RWPE1 (cell line): ENCODE results near the gene STC2.

Experiments used
- CTCF ChIA-PET: fragments of 350-600 bp; sonication (Branson Sonifier 250); formaldehyde crosslinking; extraction: SDS; loops from one replicate; lab custom pipeline; 2021; lab: Yijun Ruan, JAX
- POLR2A ChIA-PET: fragments of 400-600 bp; formaldehyde crosslinking; extraction: SDS; loops from one replicate; lab custom pipeline; 2020; ENCODE audit warnings: antibody characterized with exemption; ENCODE audit not compliant: low non-redundant PET; lab: Yijun Ruan, JAX
- DNase-seq: peaks from one replicate; pipeline ENCODE4 v3.0.0; 2012; ENCODE audit warnings: low spot score
- H3K27ac ChIP-seq: fragments of 450-650 bp; 2 replicates; pipeline ENCODE4 v1.5.1; 2017
- TF ChIP-seq, protein P1 (sequence below): fragments of 450-650 bp; conservative IDR thresholded peaks from 2 replicates; pipeline ENCODE4 v1.5.1; 2017; ENCODE audit warnings: low read depth, mild to moderate bottlenecking

The STC2 gene

DNA sequence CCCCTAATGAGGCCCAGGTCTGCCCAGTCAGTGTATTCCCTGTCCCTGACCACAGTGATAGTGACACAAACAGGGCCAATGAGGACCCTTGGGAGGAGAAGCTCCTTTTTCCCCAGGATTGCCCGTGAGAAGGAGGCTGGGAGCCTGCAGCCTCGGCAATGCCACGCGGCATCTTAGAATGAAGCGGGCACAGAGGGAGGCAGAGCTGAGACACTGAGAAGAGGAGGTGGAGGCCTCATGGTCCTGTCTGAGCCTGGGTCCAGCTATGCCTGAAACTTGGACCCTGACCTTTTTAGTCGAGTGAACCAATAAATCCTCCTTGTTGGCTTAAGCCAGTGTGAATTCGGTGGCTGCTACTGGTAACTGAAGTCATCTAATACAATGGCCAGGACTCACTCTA, 28.4 kb downstream of the STC2 start:
- ChIA-PET POLR2A (interaction anchor here (0.6 kb wide), 1 partner anchor 23 kb away, joined by 3 read pairs; no protein-coding TSS in a partner anchor), CTCF (interaction anchor here (0.5 to 1.7 kb wide), 3 partner anchors 17 to 302 kb away, joined by 5 to 6 read pairs (median 5); no protein-coding TSS in a partner anchor)
- H3K27ac ChIP-seq: no peak overlapping the region; the same call in 1 of the 2 replicates
- DNase-seq: no peak
- TF ChIP-seq, protein P1, sequence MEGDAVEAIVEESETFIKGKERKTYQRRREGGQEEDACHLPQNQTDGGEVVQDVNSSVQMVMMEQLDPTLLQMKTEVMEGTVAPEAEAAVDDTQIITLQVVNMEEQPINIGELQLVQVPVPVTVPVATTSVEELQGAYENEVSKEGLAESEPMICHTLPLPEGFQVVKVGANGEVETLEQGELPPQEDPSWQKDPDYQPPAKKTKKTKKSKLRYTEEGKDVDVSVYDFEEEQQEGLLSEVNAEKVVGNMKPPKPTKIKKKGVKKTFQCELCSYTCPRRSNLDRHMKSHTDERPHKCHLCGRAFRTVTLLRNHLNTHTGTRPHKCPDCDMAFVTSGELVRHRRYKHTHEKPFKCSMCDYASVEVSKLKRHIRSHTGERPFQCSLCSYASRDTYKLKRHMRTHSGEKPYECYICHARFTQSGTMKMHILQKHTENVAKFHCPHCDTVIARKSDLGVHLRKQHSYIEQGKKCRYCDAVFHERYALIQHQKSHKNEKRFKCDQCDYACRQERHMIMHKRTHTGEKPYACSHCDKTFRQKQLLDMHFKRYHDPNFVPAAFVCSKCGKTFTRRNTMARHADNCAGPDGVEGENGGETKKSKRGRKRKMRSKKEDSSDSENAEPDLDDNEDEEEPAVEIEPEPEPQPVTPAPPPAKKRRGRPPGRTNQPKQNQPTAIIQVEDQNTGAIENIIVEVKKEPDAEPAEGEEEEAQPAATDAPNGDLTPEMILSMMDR: no peak

DNA sequence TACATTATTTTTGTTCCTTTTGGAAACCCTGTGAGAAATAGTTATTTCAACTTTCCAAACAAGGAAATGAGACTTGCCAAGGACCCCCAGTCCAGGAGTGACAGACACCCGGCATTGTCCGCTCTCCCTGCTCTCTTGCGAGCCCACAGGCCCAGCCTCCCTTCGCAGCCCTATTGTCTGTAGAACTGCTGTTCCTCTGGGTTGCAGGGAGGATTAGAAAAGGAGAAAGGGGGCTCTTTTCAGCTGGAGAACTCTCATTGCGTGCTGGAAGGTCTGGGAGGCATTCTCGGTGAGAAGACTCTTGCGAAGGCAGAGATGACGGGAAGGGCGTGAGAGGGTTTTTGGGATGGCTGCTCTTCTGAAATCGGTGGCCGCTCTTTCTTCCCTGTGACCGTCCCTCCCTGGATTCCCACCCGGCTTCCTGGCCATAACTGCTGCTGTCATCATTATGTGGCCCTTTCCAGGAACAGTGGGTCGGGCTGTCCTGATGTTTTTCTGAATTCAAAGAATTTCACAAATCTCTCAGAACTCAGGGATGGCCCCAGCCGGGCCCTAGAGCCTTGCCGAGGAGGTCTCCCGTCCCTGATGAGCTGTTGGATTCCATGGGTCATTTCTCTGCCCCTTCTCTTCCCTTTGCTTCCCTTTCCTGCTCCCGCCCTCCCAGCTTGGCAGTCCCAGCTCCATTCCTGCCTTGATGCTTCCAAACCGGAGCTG, 29.8 kb downstream of the STC2 start:
- TF ChIP-seq, protein P1: no peak
- ChIA-PET POLR2A (no interaction called here), CTCF (interaction anchor here (0.6 to 1.7 kb wide), 4 partner anchors 33 to 535 kb away, joined by 4 to 7 read pairs (median 6); no protein-coding TSS in a partner anchor)
- H3K27ac ChIP-seq: no peak overlapping the region
- DNase-seq: no peak

DNA sequence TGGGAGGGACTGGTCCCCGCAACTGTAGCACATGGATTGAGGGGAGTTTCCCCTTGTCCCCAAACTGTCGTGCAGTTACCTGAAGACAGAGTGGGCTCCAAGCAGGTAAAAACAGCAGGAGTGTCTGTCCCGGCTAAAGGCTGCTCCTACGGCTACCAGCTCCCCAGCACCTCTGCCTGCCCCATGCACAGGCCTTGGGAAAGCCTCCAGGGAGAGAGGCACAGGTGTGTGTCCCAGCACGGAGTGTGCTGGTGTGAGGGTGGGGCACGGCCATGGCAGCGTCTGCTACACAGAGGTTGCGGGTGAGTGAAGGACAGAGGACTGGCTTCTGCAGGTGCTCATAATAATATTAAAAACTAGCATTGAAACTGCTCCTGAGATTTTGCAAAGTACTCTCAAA, 30.4 kb downstream of the STC2 start:
- H3K27ac ChIP-seq: no peak overlapping the region
- POLR2A ChIA-PET: no interaction called here

DNA sequence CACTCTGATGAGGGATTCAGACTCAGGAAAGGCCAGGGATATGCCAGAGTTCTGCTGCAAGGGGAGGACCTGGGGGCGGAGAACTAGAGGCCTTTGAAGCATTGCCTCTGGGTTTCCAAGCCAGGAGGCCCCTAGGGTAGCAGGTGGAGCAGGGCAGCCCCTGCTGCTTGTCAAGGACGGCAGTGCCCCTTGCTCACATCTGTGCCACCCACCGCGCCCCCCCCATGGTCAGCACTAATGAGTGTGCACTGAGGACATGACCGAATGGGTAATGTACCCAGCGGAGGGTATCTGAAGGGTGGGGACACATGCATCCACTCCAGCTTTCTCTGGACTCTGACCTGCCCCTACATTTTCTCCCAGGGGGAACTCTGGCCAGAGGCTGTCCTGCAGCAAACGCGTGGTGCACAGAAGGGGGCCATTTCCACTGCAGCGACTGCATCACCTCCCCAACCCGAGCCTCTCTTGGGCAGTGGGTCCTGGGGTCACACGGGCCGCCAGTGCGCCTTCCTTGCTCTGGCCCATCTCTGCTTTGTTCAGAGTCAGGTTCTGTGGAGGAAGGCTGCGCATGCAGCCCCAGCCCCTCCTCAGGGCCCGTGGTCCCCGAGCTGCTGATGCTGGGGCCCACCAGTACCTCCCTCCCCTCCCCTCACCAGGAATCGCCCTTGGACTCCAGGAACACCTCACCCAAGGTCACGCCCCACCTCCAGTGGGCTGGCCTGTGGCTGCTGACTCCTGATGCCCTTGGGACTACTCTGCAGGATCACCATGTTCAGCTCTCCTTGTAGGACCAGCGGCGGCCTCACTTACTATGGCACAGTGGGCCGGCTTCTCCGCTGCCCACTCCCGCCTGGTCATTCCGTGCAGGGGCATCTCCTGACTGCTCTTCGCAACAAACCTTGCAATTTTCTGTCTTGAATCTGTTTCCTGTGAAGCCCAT, 31.2 kb downstream of the STC2 start:
- POLR2A ChIA-PET: no interaction called here

More for the DNA sequence above, 30.4 kb downstream of the STC2 start:
- TF ChIP-seq, protein P1: no peak
- no peak for DNase-seq
- CTCF ChIA-PET: interaction anchor here (0.6 to 6.6 kb wide), 2 partner anchors 34 to 276 kb away, joined by 4 to 53 read pairs; no protein-coding TSS in a partner anchor

DNA sequence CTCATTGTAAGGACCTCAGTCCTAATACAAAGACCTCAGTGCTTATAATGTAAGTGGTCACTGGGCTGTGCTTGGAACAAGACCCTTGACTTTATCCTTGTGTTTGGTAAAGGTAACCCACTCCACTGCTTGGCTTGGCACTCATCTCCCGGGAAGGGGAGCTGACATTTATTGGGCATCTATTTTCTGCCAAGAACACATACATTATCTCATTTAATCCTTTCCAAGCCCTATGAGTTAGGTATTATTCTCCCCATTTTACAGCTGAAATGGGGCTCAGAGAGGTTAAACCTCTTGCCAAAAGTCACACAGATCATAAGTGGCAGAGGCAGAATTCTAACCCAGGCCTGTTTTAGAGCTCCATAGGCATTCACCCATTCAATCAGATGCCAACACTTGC, 32.4 kb downstream of the STC2 start:
- no peak for DNase-seq
- POLR2A ChIA-PET: interaction anchor here (0.7 kb wide), 1 partner anchor 115 kb away, joined by 3 read pairs; no protein-coding TSS in a partner anchor
- no peak overlapping the region for H3K27ac ChIP-seq
- CTCF ChIA-PET: interaction anchor here (0.9 to 6.6 kb wide), 4 partner anchors 11 to 320 kb away, joined by 4 to 69 read pairs (median 30); partner anchors contain the start of genes BOD1 and STC2
- TF ChIP-seq, protein P1: no peak

More for the DNA sequence above, 31.2 kb downstream of the STC2 start:
- CTCF ChIA-PET: interaction anchor here (0.6 to 6.6 kb wide), 4 partner anchors 35 to 364 kb away, joined by 4 to 53 read pairs (median 4); no protein-coding TSS in a partner anchor
- DNase-seq: no peak
- TF ChIP-seq, protein P1: no peak
- no peak overlapping the region for H3K27ac ChIP-seq
